Tibial nerve (tissue), 3 donors: ENCODE measurements around the gene TBXAS1.

Source experiments
- POLR2A ChIP-seq, 2 donors: fragments of 450-650 bp; IDR thresholded peaks; one replicate each; pipeline ENCODE4 v1.6.1; 2017; ENCODE audit warnings: antibody characterized with exemption in 2 of 2, mild to moderate bottlenecking in 2 of 2, moderate library complexity in 2 of 2
- TF ChIP-seq, protein P1 (sequence below), 5 experiments: fragments of 200-600 bp in 3 of 5; fragments of 450-650 bp in 2 of 5; sonication (generic) in 3 of 5; IDR thresholded peaks; one replicate each; pipeline ENCODE4 v1.5.1; 2016 to 2019; ENCODE audit warnings: antibody characterized with exemption in 5 of 5, mild to moderate bottlenecking in 3 of 5, moderate library complexity in 2 of 5

DNA sequence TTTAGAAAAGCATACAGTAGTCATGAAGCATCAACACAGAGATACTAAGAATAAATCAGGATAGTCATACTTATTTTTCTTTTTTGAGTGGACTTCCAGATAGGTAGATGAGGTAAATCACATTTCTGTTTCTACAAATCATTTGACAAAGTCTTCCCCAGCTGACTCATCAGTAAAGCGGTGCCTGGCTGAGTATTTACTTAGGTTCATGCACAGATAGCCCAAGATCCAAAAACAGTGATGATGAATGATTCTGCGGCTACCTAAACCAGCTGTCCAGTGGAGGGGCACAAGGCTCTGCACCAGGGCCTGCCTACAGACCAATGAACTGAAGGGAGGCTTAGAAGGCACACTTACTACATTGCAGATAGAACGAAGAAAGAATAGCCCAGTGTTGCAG is 120.6 kb downstream of the TBXAS1 start:
- TF ChIP-seq, protein P1, sequence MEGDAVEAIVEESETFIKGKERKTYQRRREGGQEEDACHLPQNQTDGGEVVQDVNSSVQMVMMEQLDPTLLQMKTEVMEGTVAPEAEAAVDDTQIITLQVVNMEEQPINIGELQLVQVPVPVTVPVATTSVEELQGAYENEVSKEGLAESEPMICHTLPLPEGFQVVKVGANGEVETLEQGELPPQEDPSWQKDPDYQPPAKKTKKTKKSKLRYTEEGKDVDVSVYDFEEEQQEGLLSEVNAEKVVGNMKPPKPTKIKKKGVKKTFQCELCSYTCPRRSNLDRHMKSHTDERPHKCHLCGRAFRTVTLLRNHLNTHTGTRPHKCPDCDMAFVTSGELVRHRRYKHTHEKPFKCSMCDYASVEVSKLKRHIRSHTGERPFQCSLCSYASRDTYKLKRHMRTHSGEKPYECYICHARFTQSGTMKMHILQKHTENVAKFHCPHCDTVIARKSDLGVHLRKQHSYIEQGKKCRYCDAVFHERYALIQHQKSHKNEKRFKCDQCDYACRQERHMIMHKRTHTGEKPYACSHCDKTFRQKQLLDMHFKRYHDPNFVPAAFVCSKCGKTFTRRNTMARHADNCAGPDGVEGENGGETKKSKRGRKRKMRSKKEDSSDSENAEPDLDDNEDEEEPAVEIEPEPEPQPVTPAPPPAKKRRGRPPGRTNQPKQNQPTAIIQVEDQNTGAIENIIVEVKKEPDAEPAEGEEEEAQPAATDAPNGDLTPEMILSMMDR (IDR thresholded peaks at IDR 0.05): no peak
- TF ChIP-seq POLR2A (IDR thresholded peaks at IDR 0.05): no peak
